ENCODE data around the gene PAQR8.

Gene PAQR8

GRCh38 chr6:52363228-52363867 lies 1.4 kb downstream of the PAQR8 start:
- ChIA-PET CTCF (interaction anchor here (0.5 kb wide), 1 partner anchor 623 kb away, joined by 3 read pairs; no protein-coding TSS in a partner anchor), POLR2A (ENCODE audit: low non-redundant PET) (no interaction called here)
- DNase-seq (ENCODE audit: low spot score) = no peak
- no peak for TF ChIP-seq CTCF (conservative IDR thresholded peaks at IDR 0.05; ENCODE audit: low read depth)
- peak overlapping the region; percentile 62; the same call in 1 of the 2 replicates for H3K27ac ChIP-seq

GRCh38 chr6:52364480-52365166 lies 2.7 kb downstream of the PAQR8 start:
- CTCF ChIA-PET = no interaction called here
- DNase-seq (ENCODE audit: low spot score) = no peak
- TF ChIP-seq CTCF (conservative IDR thresholded peaks at IDR 0.05; ENCODE audit: low read depth) = no peak
- POLR2A ChIA-PET (ENCODE audit: low non-redundant PET) = interaction anchor here (0.7 kb wide), 1 partner anchor 1084 kb away, joined by 3 read pairs; no protein-coding TSS in a partner anchor
- H3K27ac ChIP-seq = no peak overlapping the region

- CTCF ChIA-PET = no interaction called here
- POLR2A ChIA-PET (ENCODE audit: low non-redundant PET) = no interaction called here
- TF ChIP-seq CTCF (conservative IDR thresholded peaks at IDR 0.05; ENCODE audit: low read depth) = no peak
- no peak overlapping the region for H3K27ac ChIP-seq
- no peak for DNase-seq (ENCODE audit: low spot score)
These were observed 3.4 kb downstream of the PAQR8 start for GRCh38 chr6:52365317-52365716.

GRCh38 chr6:52365866-52366540 lies 4.1 kb downstream of the PAQR8 start:
- DNase-seq (ENCODE audit: low spot score) = no peak
- no peak for TF ChIP-seq CTCF (conservative IDR thresholded peaks at IDR 0.05; ENCODE audit: low read depth)
- ChIA-PET CTCF (no interaction called here), POLR2A (ENCODE audit: low non-redundant PET) (no interaction called here)
- no peak overlapping the region for H3K27ac ChIP-seq

- no peak for TF ChIP-seq CTCF (conservative IDR thresholded peaks at IDR 0.05; ENCODE audit: low read depth)
- H3K27ac ChIP-seq = no peak overlapping the region
- ChIA-PET POLR2A (ENCODE audit: low non-redundant PET) (no interaction called here), CTCF (no interaction called here)
- DNase-seq (ENCODE audit: low spot score) = no peak
These were observed 6.1 kb downstream of the PAQR8 start for GRCh38 chr6:52368002-52368401.

GRCh38 chr6:52369234-52369633 lies 7.3 kb downstream of the PAQR8 start:
- ChIA-PET CTCF (no interaction called here), POLR2A (ENCODE audit: low non-redundant PET) (no interaction called here)
- no peak for TF ChIP-seq CTCF (conservative IDR thresholded peaks at IDR 0.05; ENCODE audit: low read depth)
- no peak overlapping the region for H3K27ac ChIP-seq
- DNase-seq (ENCODE audit: low spot score) = no peak

Data from RWPE1 (cell line).